MM.1S (cell line): ENCODE data around the gene KLK6.

Experiments
- DNase-seq: peaks from one replicate; pipeline ENCODE4 v3.0.0-alpha.2; 2015
- H2AFZ ChIP-seq: fragments of 300-600 bp; sonication (generic); 2 replicates; pipeline ENCODE4 v1.6.0; 2016; ENCODE audit warnings: antibody characterized with exemption, low read length
- H3F3A ChIP-seq: fragments of 300-600 bp; sonication (generic); 2 replicates; pipeline ENCODE4 v1.6.1; 2016; ENCODE audit warnings: mild to moderate bottlenecking, antibody characterized with exemption, low read length, moderate library complexity, mixed read lengths; ENCODE audit not compliant: insufficient read depth
- H3K27ac ChIP-seq: fragments of 300-600 bp; sonication (generic); 2 replicates; pipeline ENCODE4 v1.5.1; 2016; ENCODE audit warnings: mild to moderate bottlenecking, low read length
- H3K27me3 ChIP-seq: fragments of 300-600 bp; sonication (generic); replicated peaks from 2 replicates; pipeline ENCODE4 v1.6.0; 2016; ENCODE audit warnings: low read length; ENCODE audit not compliant: insufficient read depth
- H3K36me3 ChIP-seq: fragments of 300-600 bp; sonication (generic); replicated peaks from 2 replicates; pipeline ENCODE4 v1.6.1; 2016; ENCODE audit warnings: mild to moderate bottlenecking, low read length, mixed read lengths; ENCODE audit not compliant: insufficient read depth
- H3K4me1 ChIP-seq: fragments of 300-600 bp; sonication (generic); 2 replicates; pipeline ENCODE4 v1.6.1; 2016; ENCODE audit warnings: low read length, mixed read lengths
- H3K4me2 ChIP-seq: fragments of 300-600 bp; sonication (generic); 2 replicates; pipeline ENCODE4 v1.6.0; 2016; ENCODE audit warnings: low read depth, low read length
- H3K4me3 ChIP-seq: fragments of 300-600 bp; sonication (generic); 2 replicates; pipeline ENCODE4 v1.5.1; 2016; ENCODE audit warnings: low read length, mixed read lengths
- H3K79me2 ChIP-seq: fragments of 300-600 bp; sonication (generic); 2 replicates; pipeline ENCODE4 v1.6.1; 2016; ENCODE audit warnings: mixed run types, low read length, mixed read lengths
- H3K9ac ChIP-seq: fragments of 300-600 bp; sonication (generic); 2 replicates; pipeline ENCODE4 v1.6.1; 2016; ENCODE audit warnings: low read length, mixed read lengths
- H3K9me2 ChIP-seq: fragments of 300-600 bp; sonication (generic); replicated peaks from 2 replicates; pipeline ENCODE4 v1.6.1; 2016; ENCODE audit warnings: mild to moderate bottlenecking, low read length, mixed read lengths; ENCODE audit not compliant: insufficient read depth
- H3K9me3 ChIP-seq: fragments of 300-600 bp; sonication (generic); replicated peaks from 2 replicates; pipeline ENCODE4 v1.6.1; 2016; ENCODE audit warnings: mild to moderate bottlenecking, low read length, mixed read lengths; ENCODE audit not compliant: insufficient read depth
- H4K20me1 ChIP-seq: fragments of 300-600 bp; sonication (generic); 2 replicates; pipeline ENCODE4 v1.6.1; 2016; ENCODE audit warnings: mild to moderate bottlenecking, low read length, moderate library complexity, mixed read lengths; ENCODE audit not compliant: insufficient read depth
- CTCF ChIP-seq: fragments of 300-600 bp; sonication (generic); IDR thresholded peaks from 2 replicates; pipeline ENCODE4 v1.5.1; 2016; ENCODE audit warnings: antibody characterized with exemption, low read length, mixed read lengths
- EZH2 ChIP-seq: fragments of 300-600 bp; sonication (generic); optimal IDR thresholded peaks from 2 replicates; pipeline ENCODE3; 2017; ENCODE audit warnings: low read depth, mild to moderate bottlenecking, antibody characterized with exemption, low read length, mixed read lengths
- EZH2phosphoT487 ChIP-seq: fragments of 300-600 bp; sonication (generic); IDR thresholded peaks from 2 replicates; pipeline ENCODE4 v1.6.1; 2018; ENCODE audit warnings: antibody characterized with exemption, low read length

KLK6 gene

DNA sequence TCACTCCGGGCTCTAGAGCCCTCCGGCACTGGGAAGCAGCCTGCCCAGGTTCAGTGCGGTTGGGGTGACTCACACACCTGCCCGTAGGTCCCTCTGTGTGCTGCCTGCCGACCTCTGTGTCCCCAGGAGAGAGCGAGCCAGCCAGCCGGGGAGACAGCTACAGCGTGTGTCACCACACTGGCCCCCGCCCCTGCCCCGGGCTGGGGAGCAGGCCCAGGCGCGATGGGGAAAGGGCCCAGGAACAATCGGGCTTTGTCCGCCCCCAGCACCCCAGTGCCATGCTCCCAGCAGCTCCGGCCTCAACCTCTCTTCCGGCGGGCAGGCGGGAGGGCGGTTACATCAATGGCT is at the start of gene KLK6:
Gene KLK6 (minus strand): TSS at position 179 of the 348 bp plus-strand sequence. CDS start 1,487 bp downstream, outside the sequence.
- Histone ChIP-seq H4K20me1 (no peaks in the 10 kb centered on the region), H3K36me3 (no peaks in the 10 kb centered on the region), H3K79me2 (no peaks in the 10 kb centered on the region), H3K9me2 (no peaks in the 10 kb centered on the region), H3K4me1 (no peaks in the 10 kb centered on the region), H3F3A (no peaks in the 10 kb centered on the region), H3K9ac (no peak within 1 kb of the TSS), H3K4me2 (no peak within 1 kb of the TSS), H3K27ac (no peak within 1 kb of the TSS), H3K9me3 (no peaks in the 10 kb centered on the region), H3K27me3 (peaks cover 10% of the 10 kb centered on the region; the same call in 1 of the 2 replicates), H3K4me3 (no peak within 1 kb of the TSS), H2AFZ (no peak within 1 kb of the TSS)
- no peak for TF ChIP-seq CTCF
- TF ChIP-seq EZH2: no peak
- no peak for TF ChIP-seq EZH2phosphoT487
- no peak for DNase-seq

GRCh38 chr19:51018745-51019543 is 49.6 kb upstream of the KLK6 start:
- Histone ChIP-seq H3K9me2 (no peaks in the 10 kb centered on the region), H3K27ac (no peak overlapping the region), H3K9ac (no peak overlapping the region), H4K20me1 (no peaks in the 10 kb centered on the region), H3K79me2 (no peaks in the 10 kb centered on the region), H3K36me3 (no peaks in the 10 kb centered on the region), H3K4me1 (no peaks in the 10 kb centered on the region), H3K9me3 (no peaks in the 10 kb centered on the region), H2AFZ (no peak overlapping the region), H3K4me3 (no peak overlapping the region), H3K4me2 (no peak overlapping the region), H3K27me3 (peaks cover 9% of the 10 kb centered on the region), H3F3A (no peaks in the 10 kb centered on the region)
- no peak for TF ChIP-seq EZH2phosphoT487
- DNase-seq: no peak

DNA sequence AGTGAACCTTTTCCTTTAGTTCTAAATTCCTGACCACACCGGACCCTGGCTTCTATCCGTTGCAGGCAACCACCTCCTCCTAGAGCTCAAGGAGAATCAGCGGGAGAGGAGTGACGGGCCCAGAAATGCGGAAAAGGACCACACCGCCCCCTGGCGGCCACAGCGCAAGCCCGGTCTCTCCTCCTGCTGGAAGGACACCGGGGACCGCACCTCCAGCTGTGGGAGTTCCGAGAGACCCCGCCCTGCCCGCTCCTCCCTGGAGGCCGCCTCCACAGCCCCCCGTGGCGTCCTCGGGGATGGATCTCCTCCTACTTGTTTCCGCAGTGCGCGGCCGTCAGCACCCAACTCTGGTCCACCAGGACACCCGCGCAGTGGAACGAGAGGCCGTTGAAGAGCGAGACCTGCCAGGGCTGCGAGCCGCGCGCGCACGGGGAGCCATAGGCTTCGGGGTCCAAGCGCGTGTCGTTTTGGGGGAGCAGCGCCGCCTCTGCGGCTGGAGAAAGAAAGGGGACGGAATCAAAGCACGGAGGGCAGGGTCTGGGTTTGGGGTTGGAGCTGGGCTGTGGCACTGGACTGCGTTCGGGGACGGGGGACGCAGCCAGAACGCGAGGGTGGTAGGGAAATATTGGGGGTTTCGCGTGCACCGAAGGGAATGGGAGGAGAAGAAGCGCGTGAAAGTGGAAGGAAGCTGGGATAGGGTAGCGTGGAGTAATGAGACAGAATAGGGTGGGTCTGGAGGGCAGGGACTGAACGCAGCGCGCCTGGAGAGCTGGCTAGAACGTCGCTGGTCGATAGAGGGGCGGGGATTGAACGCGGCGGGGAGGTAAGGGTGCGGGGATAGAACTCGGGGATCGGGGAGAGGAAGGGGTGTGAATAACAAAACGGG is 47.6 kb upstream of the KLK6 start:
- H3K27me3 ChIP-seq: peaks cover 1% of the 10 kb centered on the region
- H3F3A ChIP-seq: no peaks in the 10 kb centered on the region
- no peak overlapping the region for H3K4me3 ChIP-seq
- no peak for TF ChIP-seq CTCF
- TF ChIP-seq EZH2: no peak
- TF ChIP-seq EZH2phosphoT487: no peak
- H4K20me1 ChIP-seq: no peaks in the 10 kb centered on the region
- H3K27ac ChIP-seq: no peak overlapping the region
- no peak overlapping the region for H3K9ac ChIP-seq
- no peaks in the 10 kb centered on the region for H3K4me1 ChIP-seq
- no peaks in the 10 kb centered on the region for H3K36me3 ChIP-seq
- no peak overlapping the region for H2AFZ ChIP-seq
- H3K9me2 ChIP-seq: no peaks in the 10 kb centered on the region
- H3K4me2 ChIP-seq: no peak overlapping the region
- DNase-seq: no peak
- H3K9me3 ChIP-seq: no peaks in the 10 kb centered on the region
- H3K79me2 ChIP-seq: no peaks in the 10 kb centered on the region
